HG03103 (cell line): ENCODE data around the gene ARSI.
"Not testable (repeated sequence)": the region's sequence is repeated elsewhere in the genome, so short reads cannot be mapped to it uniquely, and the experiment has no call there.

Source experiments
- ATAC-seq: cut with Tn5 transposase; IDR thresholded peaks from one replicate; pipeline ENCODE4 v1.9.1; 2021; ENCODE audit warnings: low read depth; ENCODE audit not compliant: unreplicated experiment

Gene ARSI

GRCh38 chr5:150251504-150251903 is 51.2 kb downstream of the ARSI start:
- ATAC-seq: no peak

- no peak for ATAC-seq
Measured at GRCh38 chr5:150249744-150250143, 53.0 kb downstream of the ARSI start.

- no peak for ATAC-seq
Measured at GRCh38 chr5:150248946-150249345, 53.8 kb downstream of the ARSI start.

GRCh38 chr5:150248493-150248892 is 54.2 kb downstream of the ARSI start:
- not testable (repeated sequence) for ATAC-seq

- ATAC-seq: no peak
Measured at GRCh38 chr5:150247726-150248125, 55.0 kb downstream of the ARSI start.

GRCh38 chr5:150246835-150247234 is 55.9 kb downstream of the ARSI start:
- ATAC-seq: no peak

GRCh38 chr5:150246429-150246828 is 56.3 kb downstream of the ARSI start:
- ATAC-seq: no peak
